GM12878 (cell line): ENCODE results near the gene CYB5R3. TPM values are rescaled to one million over a fixed set of nuclear protein-coding genes. Genes with fewer than 3 reads are reported as not detected.

ENCODE experiments used
- ATAC-seq: fragments of 200-7000 bp; cut with Tn5 transposase; 3 replicates; pipeline ENCODE4 v1.9.1; 2020; ENCODE audit warnings: mild to moderate bottlenecking, moderate library complexity
- BruUV-seq: library from RNA; stranded (reverse); fragments of 400-500 nt; replicated peaks from 2 replicates; lab custom pipeline; 2021; lab: Mats Ljungman, UMichigan
- CTCF ChIA-PET: fragments of 300-600 bp; sonication (Branson Sonifier 250); formaldehyde crosslinking; extraction: SDS; loops from one replicate; lab custom pipeline; 2021; ENCODE audit warnings: inconsistent platforms; lab: Yijun Ruan, JAX
- POLR2A ChIA-PET: fragments of 350-600 bp; formaldehyde crosslinking; extraction: SDS; loops from one replicate; lab custom pipeline; 2021; ENCODE audit warnings: inconsistent platforms; lab: Charles Lee
- RAD21 ChIA-PET: fragments of 300-600 bp; sonication (Branson Sonifier 250); formaldehyde crosslinking; loops from one replicate; lab custom pipeline; 2023; ENCODE audit warnings: antibody characterized with exemption; ENCODE audit not compliant: unreplicated experiment; lab: Charles Lee
- SMC1A ChIA-PET: fragments of 300-600 bp; sonication (Branson Sonifier 250); formaldehyde crosslinking; loops from one replicate; lab custom pipeline; 2023; ENCODE audit not compliant: unreplicated experiment, uncharacterized antibody; lab: Charles Lee
- DNase-seq: peaks from one replicate; pipeline ENCODE4 v3.0.0-alpha.2; 2011; ENCODE audit warnings: low read depth, low spot score
- FAIRE-seq: peaks from 3 replicates; lab custom pipeline; 2011; peaks lifted over from hg19 to GRCh38; lab: Jason Lieb, UNC
- H2AFZ ChIP-seq: 2 replicates; pipeline ENCODE4 v1.6.0; 2011; ENCODE audit warnings: low read depth, low read length, control low read depth; ENCODE audit not compliant: control insufficient read depth
- H3K27ac ChIP-seq: 2 replicates; pipeline ENCODE4 v1.5.1; 2011; ENCODE audit warnings: control low read depth; ENCODE audit not compliant: control insufficient read depth, insufficient read depth
- H3K27me3 ChIP-seq, 2 experiments: replicated peaks in 1 of 2; 2 replicates each; pipeline versions ENCODE4 v1.6.0 to v1.6.1; 2011; ENCODE audit warnings: low read length in 1 of 2; ENCODE audit not compliant: control insufficient read depth in 2 of 2, insufficient read depth in 2 of 2
- H3K36me3 ChIP-seq, 2 experiments: 2 replicates each; pipeline ENCODE4 v1.5.1; 2011; ENCODE audit warnings: low read length in 1 of 2; ENCODE audit not compliant: control insufficient read depth in 2 of 2, insufficient read depth in 2 of 2
- H3K4me1 ChIP-seq: 2 replicates; pipeline ENCODE4 v1.6.1; 2011; ENCODE audit warnings: mild to moderate bottlenecking, low read length, moderate library complexity, mixed read lengths; ENCODE audit not compliant: control insufficient read depth, insufficient read depth
- H3K4me2 ChIP-seq: 2 replicates; pipeline ENCODE4 v1.6.0; 2011; ENCODE audit warnings: control low read depth; ENCODE audit not compliant: control insufficient read depth, insufficient read depth
- H3K4me3 ChIP-seq: fragments of 200-600 bp; sonication (generic); 2 replicates; pipeline ENCODE4 v1.5.1; 2016
- H3K79me2 ChIP-seq: 2 replicates; pipeline ENCODE4 v1.6.0; 2011; ENCODE audit warnings: low read length; ENCODE audit not compliant: control insufficient read depth, insufficient read depth
- H3K9ac ChIP-seq: 2 replicates; pipeline ENCODE4 v1.8.0; 2011; ENCODE audit warnings: low read length, control low read depth, mixed read lengths; ENCODE audit not compliant: control insufficient read depth, insufficient read depth
- H3K9me3 ChIP-seq: replicated peaks from 3 replicates; pipeline ENCODE4 v1.5.1; 2011; ENCODE audit warnings: mild to moderate bottlenecking, low read length; ENCODE audit not compliant: control insufficient read depth, insufficient read depth
- H4K20me1 ChIP-seq: 2 replicates; pipeline ENCODE4 v1.6.0; 2011; ENCODE audit not compliant: control insufficient read depth, insufficient read depth
- DPF2 ChIP-seq: fragments of 450-650 bp; IDR thresholded peaks from 2 replicates; pipeline ENCODE4 v1.6.1; 2017; ENCODE audit warnings: mild to moderate bottlenecking
- IRF3 ChIP-seq: fragments of 450-650 bp; IDR thresholded peaks from 2 replicates; pipeline ENCODE4 v1.6.1; 2014; ENCODE audit warnings: mild to moderate bottlenecking
- MXI1 ChIP-seq: fragments of 150-350 bp; IDR thresholded peaks from 2 replicates; pipeline ENCODE4 v1.6.1; 2011; ENCODE audit warnings: low read depth, mild to moderate bottlenecking, inconsistent platforms, low read length, improper control_type of control experiment
- MYB ChIP-seq: fragments of 150-350 bp; IDR thresholded peaks from 2 replicates; pipeline ENCODE4 v1.6.1; 2014; ENCODE audit warnings: mild to moderate bottlenecking, low read depth, low read length, borderline replicate concordance
- POU2F2 ChIP-seq: IDR thresholded peaks from 3 replicates; pipeline ENCODE4 v1.6.1; 2011; ENCODE audit warnings: low read depth, mild to moderate bottlenecking, low read length, borderline replicate concordance
- RAD51 ChIP-seq: fragments of 450-650 bp; IDR thresholded peaks from 2 replicates; pipeline ENCODE4 v1.6.1; 2016; ENCODE audit warnings: moderate library complexity, mild to moderate bottlenecking, inconsistent platforms
- RB1 ChIP-seq: fragments of 450-650 bp; formaldehyde crosslinking; IDR thresholded peaks from 2 replicates; pipeline ENCODE4 v1.6.1; 2017; ENCODE audit warnings: mild to moderate bottlenecking, borderline replicate concordance
- SIX5 ChIP-seq: IDR thresholded peaks from 2 replicates; pipeline ENCODE4 v1.6.1; 2011; ENCODE audit warnings: mild to moderate bottlenecking, low read depth, low read length, moderate library complexity; ENCODE audit not compliant: severe bottlenecking
- SP1 ChIP-seq: IDR thresholded peaks from one replicate; pipeline ENCODE4 v1.6.1; 2011; ENCODE audit warnings: low read depth, low read length
- STAT1 ChIP-seq: fragments of 450-650 bp; conservative IDR thresholded peaks from 2 replicates; pipeline ENCODE4 v1.6.1; 2014; ENCODE audit warnings: antibody characterized with exemption, mild to moderate bottlenecking
- TARDBP ChIP-seq: IDR thresholded peaks from 2 replicates; pipeline ENCODE4 v1.6.1; 2016; ENCODE audit warnings: borderline replicate concordance
- TCF7 ChIP-seq: IDR thresholded peaks from 2 replicates; pipeline ENCODE4 v1.6.1; 2014; ENCODE audit warnings: antibody characterized with exemption, borderline replicate concordance
- ZNF207 ChIP-seq: fragments of 450-650 bp; IDR thresholded peaks from 2 replicates; pipeline ENCODE4 v1.6.1; 2014; ENCODE audit warnings: antibody characterized with exemption, mild to moderate bottlenecking, borderline replicate concordance
- ZNF384 ChIP-seq: IDR thresholded peaks from 2 replicates; pipeline ENCODE4 v1.6.1; 2012; ENCODE audit warnings: low read depth, mild to moderate bottlenecking, low read length, improper control_type of control experiment, borderline replicate concordance
- ZNF592 ChIP-seq: fragments of 450-650 bp; IDR thresholded peaks from 2 replicates; pipeline ENCODE4 v1.6.1; 2017; ENCODE audit warnings: mild to moderate bottlenecking, moderate library complexity
- ZZZ3 ChIP-seq: IDR thresholded peaks from 2 replicates; pipeline ENCODE4 v1.6.1; 2011; ENCODE audit warnings: low read depth; ENCODE audit not compliant: control insufficient read depth, insufficient read length
- WGBS: methylation state at CpG from one replicate; pipeline ENCODE4 v1.1.6; 2016; ENCODE audit warnings: low lambda C conversion rate; ENCODE audit not compliant: insufficient replicate concordance, insufficient coverage; ENCODE audit errors: missing lambda C conversion rate; 5-methylcytosine and 5-hydroxymethylcytosine counted together
- in situ Hi-C: fragments of 300-500 bp; cut with MboI; formaldehyde crosslinking; loops from 9 replicates; pipeline ENCODE4 v1.14.3; 2018; ENCODE audit warnings: mixed read lengths
- intact Hi-C: fragments of 100-400 bp; cut with micrococcal nuclease; formaldehyde crosslinking; loops from one replicate; pipeline ENCODE4 v1.14.2; 2022; ENCODE audit not compliant: unreplicated experiment
- polyA plus RNA-seq, 11 experiments: library from polyadenylated mRNA; depleted of rRNA in 4 of 11; unstranded in 6 of 11; stranded (reverse) in 5 of 11; fragments of >200 nt; fragmentation: Nextera tagmentation in 4 of 11; fragmentation: Illumina TruSeq in 1 of 11; extraction: Ambion mirVana in 4 of 11; extraction: Trizol in 1 of 11; gene quantifications; 1 replicate in 1 of 11; 2 replicates in 10 of 11; pipeline versions ENCODE4 v1.2.1 to v1.2.3, GENCODE V29; 2011 to 2016; ENCODE audit warnings: inconsistent platforms in 2 of 11, missing spikeins in 2 of 11, low read depth in 1 of 11
- total RNA-seq, 4 experiments: library from RNA; depleted of rRNA in 3 of 4; stranded (reverse); fragments of >200 nt in 3 of 4; fragmentation: Illumina TruSeq in 1 of 4; extraction: Trizol in 1 of 4; gene quantifications; 2 replicates each; pipeline versions ENCODE4 v1.2.1 to v1.2.3, GENCODE V29; 2013 to 2021
- TF ChIP-seq, protein P1 (sequence below): fragments of 450-650 bp; conservative IDR thresholded peaks from 2 replicates; pipeline ENCODE4 v1.6.1; 2017; ENCODE audit warnings: mild to moderate bottlenecking, moderate library complexity

Gene CYB5R3
- total and polyA plus RNA-seq, 10 of the 15 experiments (the other 5 are each of a cell fraction or from before 2014, with no cell fraction given) = 2.0 to 119 (median 67.8) TPM

- TF ChIP-seq MXI1 = no peak
- no peak for TF ChIP-seq SP1
- TF ChIP-seq TCF7 = no peak
- TF ChIP-seq MYB = no peak
Measured at GRCh38 chr22:42636506-42636905, 12.7 kb downstream of the CYB5R3 start (continued).

GRCh38 chr22:42635531-42635930 is 13.7 kb downstream of the CYB5R3 start:
- ChIA-PET SMC1A (interaction anchor here (0.6 to 0.8 kb wide), 2 partner anchors 18 to 155 kb away, joined by 3 read pairs; no protein-coding TSS in a partner anchor), POLR2A (no interaction called here), RAD21 (no interaction called here), CTCF (no interaction called here)
- in situ Hi-C loops = no loop called here
- Histone ChIP-seq H3K27me3 (no peaks in the 10 kb centered on the region), H3K9ac (no peak overlapping the region), H3K4me1 (no peaks in the 10 kb centered on the region), H4K20me1 (no peaks in the 10 kb centered on the region; the same call in 1 of the 2 replicates), H3K4me2 (no peak overlapping the region), H3K79me2 (peaks cover 3% of the 10 kb centered on the region; the same call in 1 of the 2 replicates), H2AFZ (no peak overlapping the region), H3K9me3 (no peaks in the 10 kb centered on the region), H3K36me3 (peaks cover 4 to 23% of the 10 kb centered on the region in 2 experiments; a peak in 3 of 4 replicates), H3K27ac (no peak overlapping the region), H3K4me3 (no peak overlapping the region)
- 93% methylated on average over 3 of the region's 3 CpGs for WGBS
- FAIRE-seq = no peak
- BruUV-seq = no TSS peak
- DNase-seq = no peak
- ATAC-seq = no peak
- intact Hi-C loops = no loop called here
- no peak for TF ChIP-seq ZZZ3
- TF ChIP-seq, protein P1, sequence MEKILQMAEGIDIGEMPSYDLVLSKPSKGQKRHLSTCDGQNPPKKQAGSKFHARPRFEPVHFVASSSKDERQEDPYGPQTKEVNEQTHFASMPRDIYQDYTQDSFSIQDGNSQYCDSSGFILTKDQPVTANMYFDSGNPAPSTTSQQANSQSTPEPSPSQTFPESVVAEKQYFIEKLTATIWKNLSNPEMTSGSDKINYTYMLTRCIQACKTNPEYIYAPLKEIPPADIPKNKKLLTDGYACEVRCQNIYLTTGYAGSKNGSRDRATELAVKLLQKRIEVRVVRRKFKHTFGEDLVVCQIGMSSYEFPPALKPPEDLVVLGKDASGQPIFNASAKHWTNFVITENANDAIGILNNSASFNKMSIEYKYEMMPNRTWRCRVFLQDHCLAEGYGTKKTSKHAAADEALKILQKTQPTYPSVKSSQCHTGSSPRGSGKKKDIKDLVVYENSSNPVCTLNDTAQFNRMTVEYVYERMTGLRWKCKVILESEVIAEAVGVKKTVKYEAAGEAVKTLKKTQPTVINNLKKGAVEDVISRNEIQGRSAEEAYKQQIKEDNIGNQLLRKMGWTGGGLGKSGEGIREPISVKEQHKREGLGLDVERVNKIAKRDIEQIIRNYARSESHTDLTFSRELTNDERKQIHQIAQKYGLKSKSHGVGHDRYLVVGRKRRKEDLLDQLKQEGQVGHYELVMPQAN = no peak
- no peak for TF ChIP-seq ZNF207
- TF ChIP-seq POU2F2 = no peak
- TF ChIP-seq DPF2 = no peak
- TF ChIP-seq STAT1 = no peak
- TF ChIP-seq TARDBP = no peak
- TF ChIP-seq IRF3 = no peak
- no peak for TF ChIP-seq ZNF592
- TF ChIP-seq ZNF384 = no peak
- TF ChIP-seq RAD51 = no peak
- no peak for TF ChIP-seq MXI1
- no peak for TF ChIP-seq RB1
- TF ChIP-seq SIX5 = no peak
